CD8-positive, alpha-beta memory T cell (primary cell): ENCODE results near the gene F2. TPM values are rescaled to one million over a fixed set of nuclear protein-coding genes. Genes with fewer than 3 reads are reported as not detected.
A peak's percentile ranks its signal among the peaks of the same experiment; 100 is the strongest.

Experiments
- CTCF ChIA-PET: fragments of 350-600 bp; sonication (Branson Sonifier 250); formaldehyde crosslinking; loops from one replicate; lab custom pipeline; 2021; ENCODE audit warnings: antibody characterized with exemption; lab: Charles Lee
- POLR2A ChIA-PET: fragments of 350-600 bp; sonication (Branson Sonifier 250); formaldehyde crosslinking; loops from one replicate; lab custom pipeline; 2021; ENCODE audit warnings: antibody characterized with exemption; lab: Charles Lee
- DNase-seq, 5 donors: peaks; one replicate each; pipeline versions ENCODE4 v3.0.0 to v3.0.0-alpha.2; 2020 to 2022; ENCODE audit warnings: mixed read lengths in 1 of 5
- H3K27ac ChIP-seq: one replicate; pipeline ENCODE4 v1.7.0; 2013; ENCODE audit warnings: low read depth, mild to moderate bottlenecking, low read length, moderate library complexity
- H3K27me3 ChIP-seq: 2 replicates; pipeline ENCODE4 v1.7.0; 2013; ENCODE audit warnings: low read length, mild to moderate bottlenecking; ENCODE audit not compliant: insufficient read depth, poor library complexity, severe bottlenecking
- H3K36me3 ChIP-seq: 2 replicates; pipeline ENCODE4 v1.7.0; 2013; ENCODE audit warnings: mild to moderate bottlenecking, low read length, moderate library complexity; ENCODE audit not compliant: insufficient read depth
- H3K4me1 ChIP-seq: 2 replicates; pipeline ENCODE4 v1.7.0; 2013; ENCODE audit warnings: mild to moderate bottlenecking, low read length, moderate library complexity; ENCODE audit not compliant: insufficient read depth
- H3K4me3 ChIP-seq: 2 replicates; pipeline ENCODE4 v1.7.0; 2013; ENCODE audit warnings: mild to moderate bottlenecking, low read length
- H3K9me3 ChIP-seq: 2 replicates; pipeline ENCODE4 v1.7.0; 2013; ENCODE audit warnings: mild to moderate bottlenecking, low read length
- H3K27ac Mint-ChIP-seq, 8 donors: one replicate each; pipeline ENCODE4 v1.8.0; 2020 to 2021; ENCODE audit warnings: mixed read lengths in 8 of 8, mild to moderate bottlenecking in 6 of 8, inconsistent platforms in 3 of 8, moderate library complexity in 3 of 8
- H3K27me3 Mint-ChIP-seq, 2 donors: one replicate each; pipeline ENCODE4 v1.8.0; 2020 to 2021; ENCODE audit warnings: mixed read lengths in 2 of 2, mild to moderate bottlenecking in 1 of 2, moderate library complexity in 1 of 2
- H3K36me3 Mint-ChIP-seq, 3 donors: one replicate each; pipeline ENCODE4 v1.8.0; 2020 to 2021; ENCODE audit warnings: mixed read lengths in 3 of 3, inconsistent platforms in 1 of 3, mild to moderate bottlenecking in 1 of 3
- H3K4me1 Mint-ChIP-seq, 3 donors: one replicate each; pipeline ENCODE4 v1.8.0; 2020 to 2021; ENCODE audit warnings: mixed read lengths in 3 of 3, inconsistent platforms in 1 of 3, mild to moderate bottlenecking in 1 of 3
- H3K4me3 Mint-ChIP-seq, 7 donors: one replicate each; pipeline ENCODE4 v1.8.0; 2020 to 2021; ENCODE audit warnings: mixed read lengths in 7 of 7, mild to moderate bottlenecking in 6 of 7, moderate library complexity in 4 of 7, inconsistent platforms in 2 of 7
- H3K9me3 Mint-ChIP-seq, 5 donors: one replicate each; pipeline ENCODE4 v1.8.0; 2020 to 2022; ENCODE audit warnings: mixed read lengths in 5 of 5, mild to moderate bottlenecking in 3 of 5, moderate library complexity in 2 of 5, inconsistent platforms in 1 of 5
- polyA plus RNA-seq: library from polyadenylated mRNA; unstranded; fragments of 300-500 nt; fragmentation: Illumina TruSeq; gene quantifications from one replicate; pipeline ENCODE4 v1.2.3, GENCODE V29; 2021
- total RNA-seq, 2 experiments: library from RNA; stranded (reverse); gene quantifications; one replicate each; pipeline ENCODE4 v1.2.3, GENCODE V29; 2021

F2 gene
- total and polyA plus RNA-seq, 3 experiments from 2014 or later = not detected

GRCh38 chr11:46761807-46762206 is 42.8 kb downstream of the F2 start:
- ChIA-PET POLR2A (interaction anchor here (0.6 kb wide), 1 partner anchor 107 kb away, joined by 3 read pairs; no protein-coding TSS in a partner anchor), CTCF (no interaction called here)
- no peaks in the 10 kb centered on the region for H3K27me3 Mint-ChIP-seq
- H3K4me1 ChIP-seq = no peaks in the 10 kb centered on the region
- DNase-seq = no peak
- no peaks in the 10 kb centered on the region for H3K9me3 Mint-ChIP-seq
- H3K9me3 ChIP-seq = no peaks in the 10 kb centered on the region
- no peaks in the 10 kb centered on the region for H3K27me3 ChIP-seq
- no peak overlapping the region for H3K4me3 ChIP-seq
- H3K27ac ChIP-seq = no peak overlapping the region
- peaks cover 18 to 79% (median 26%) of the 10 kb centered on the region in 3 donors for H3K36me3 Mint-ChIP-seq
- peak overlapping the region in 1 of 8 donors; percentile 17 for H3K27ac Mint-ChIP-seq
- no peak overlapping the region for H3K4me3 Mint-ChIP-seq
- no peaks in the 10 kb centered on the region for H3K4me1 Mint-ChIP-seq
- peaks cover 53% of the 10 kb centered on the region for H3K36me3 ChIP-seq

- Histone ChIP-seq H3K27me3 (no peaks in the 10 kb centered on the region), H3K4me1 (no peaks in the 10 kb centered on the region), H3K36me3 (peaks cover 53% of the 10 kb centered on the region), H3K9me3 (no peaks in the 10 kb centered on the region), H3K27ac (no peak overlapping the region), H3K4me3 (no peak overlapping the region)
- Mint-ChIP-seq H3K27me3 (no peaks in the 10 kb centered on the region), H3K4me1 (no peaks in the 10 kb centered on the region), H3K4me3 (no peak overlapping the region), H3K27ac (peak overlapping the region in 1 of 8 donors; percentile 17), H3K36me3 (peaks cover 18 to 81% (median 26%) of the 10 kb centered on the region in 3 donors), H3K9me3 (no peaks in the 10 kb centered on the region)
- DNase-seq = no peak
- POLR2A ChIA-PET = no interaction called here
- CTCF ChIA-PET = no interaction called here
Measured at GRCh38 chr11:46762248-46762647, 43.2 kb downstream of the F2 start.

GRCh38 chr11:46766656-46767055 is 47.6 kb downstream of the F2 start:
- ChIA-PET CTCF (no interaction called here), POLR2A (no interaction called here)
- no peak for DNase-seq
- Mint-ChIP-seq H3K4me1 (no peaks in the 10 kb centered on the region), H3K9me3 (no peaks in the 10 kb centered on the region), H3K36me3 (peaks cover 4 to 75% (median 21%) of the 10 kb centered on the region in 3 donors), H3K4me3 (no peak overlapping the region), H3K27ac (no peak overlapping the region), H3K27me3 (no peaks in the 10 kb centered on the region)
- Histone ChIP-seq H3K9me3 (no peaks in the 10 kb centered on the region), H3K36me3 (peaks cover 33% of the 10 kb centered on the region), H3K4me3 (no peak overlapping the region), H3K27ac (no peak overlapping the region), H3K27me3 (no peaks in the 10 kb centered on the region), H3K4me1 (no peaks in the 10 kb centered on the region)

GRCh38 chr11:46769636-46770221 is 50.7 kb downstream of the F2 start:
- Mint-ChIP-seq H3K9me3 (no peaks in the 10 kb centered on the region), H3K27me3 (no peaks in the 10 kb centered on the region), H3K4me1 (no peaks in the 10 kb centered on the region), H3K27ac (peak overlapping the region in 1 of 8 donors; percentile 28), H3K36me3 (peaks cover 4 to 74% (median 12%) of the 10 kb centered on the region in 3 donors), H3K4me3 (no peak overlapping the region)
- ChIA-PET POLR2A (no interaction called here), CTCF (no interaction called here)
- DNase-seq = no peak
- no peaks in the 10 kb centered on the region for H3K9me3 ChIP-seq
- peaks cover 16% of the 10 kb centered on the region for H3K36me3 ChIP-seq
- no peak overlapping the region for H3K4me3 ChIP-seq
- H3K4me1 ChIP-seq = no peaks in the 10 kb centered on the region
- no peaks in the 10 kb centered on the region for H3K27me3 ChIP-seq
- H3K27ac ChIP-seq = no peak overlapping the region

- CTCF ChIA-PET = no interaction called here
- H3K27ac ChIP-seq = no peak overlapping the region
- H3K36me3 ChIP-seq = peaks cover 6% of the 10 kb centered on the region
- no peaks in the 10 kb centered on the region for H3K27me3 ChIP-seq
- POLR2A ChIA-PET = no interaction called here
- Mint-ChIP-seq H3K36me3 (peaks cover 5 to 87% (median 29%) of the 10 kb centered on the region in 3 donors), H3K27ac (no peak overlapping the region), H3K4me3 (no peak overlapping the region), H3K9me3 (no peaks in the 10 kb centered on the region), H3K4me1 (no peaks in the 10 kb centered on the region), H3K27me3 (no peaks in the 10 kb centered on the region)
- no peak for DNase-seq
- no peak overlapping the region for H3K4me3 ChIP-seq
- H3K4me1 ChIP-seq = no peaks in the 10 kb centered on the region
- no peaks in the 10 kb centered on the region for H3K9me3 ChIP-seq
Measured at GRCh38 chr11:46776878-46777277, 57.9 kb downstream of the F2 start.

- peaks cover 5 to 90% (median 29%) of the 10 kb centered on the region in 3 donors for H3K36me3 Mint-ChIP-seq
- Histone ChIP-seq H3K27me3 (no peaks in the 10 kb centered on the region), H3K27ac (no peak overlapping the region), H3K9me3 (no peaks in the 10 kb centered on the region), H3K4me1 (no peaks in the 10 kb centered on the region), H3K4me3 (no peak overlapping the region), H3K36me3 (peaks cover 21% of the 10 kb centered on the region)
- ChIA-PET CTCF (no interaction called here), POLR2A (no interaction called here)
- no peaks in the 10 kb centered on the region for H3K27me3 Mint-ChIP-seq
- no peak overlapping the region for H3K4me3 Mint-ChIP-seq
- no peak for DNase-seq
- no peaks in the 10 kb centered on the region for H3K4me1 Mint-ChIP-seq
- no peak overlapping the region for H3K27ac Mint-ChIP-seq
- no peaks in the 10 kb centered on the region for H3K9me3 Mint-ChIP-seq
Measured at GRCh38 chr11:46778416-46778815, 59.4 kb downstream of the F2 start.

Other genes starting within 250 kb of the F2 start
- 10 to 100 TPM; 31.3 to 33.3 TPM for gene AMBRA1, start 125.2 kb upstream of the F2 start, total RNA-seq
- gene AMBRA1, start 125.2 kb upstream of the F2 start, polyA plus RNA-seq = 13.6 TPM
- gene HARBI1, start 102.0 kb upstream of the F2 start, total RNA-seq = 1 to 10 TPM; 4.6 to 5.3 TPM
- 12.9 TPM for gene HARBI1, start 102.0 kb upstream of the F2 start, polyA plus RNA-seq
- gene ATG13, start 101.7 kb upstream of the F2 start, total RNA-seq = 10 to 100 TPM; 67.9 to 69.6 TPM
- gene ATG13, start 101.7 kb upstream of the F2 start, polyA plus RNA-seq = 81.6 TPM
- 10 to 100 TPM; 56.8 TPM for gene ARHGAP1, start 18.6 kb upstream of the F2 start, total RNA-seq
- gene ARHGAP1, start 18.6 kb upstream of the F2 start, polyA plus RNA-seq = 76.1 TPM
- gene ZNF408, start 18.2 kb upstream of the F2 start, total RNA-seq = 10 to 100 TPM; 13.2 to 14.4 TPM
- 9.6 TPM for gene ZNF408, start 18.2 kb upstream of the F2 start, polyA plus RNA-seq
- gene CKAP5, start 127.1 kb downstream of the F2 start, total RNA-seq = 100 to 1,000 TPM; 114 to 127 TPM
- 14.2 TPM for gene CKAP5, start 127.1 kb downstream of the F2 start, polyA plus RNA-seq
- under 1 TPM; 0.27 to 0.35 TPM for gene LRP4, start 199.3 kb downstream of the F2 start, total RNA-seq
- not detected for gene LRP4, start 199.3 kb downstream of the F2 start, polyA plus RNA-seq
- gene CSTPP1, start 217.5 kb downstream of the F2 start, total RNA-seq = 10 to 100 TPM; 16.9 to 18.4 TPM
- 19.7 TPM for gene CSTPP1, start 217.5 kb downstream of the F2 start, polyA plus RNA-seq